Measurements from ENCODE around the gene SKAP2. TPM values are rescaled to one million over a fixed set of nuclear protein-coding genes. Genes with fewer than 3 reads are reported as not detected.

Gene SKAP2
- total RNA-seq, 1 experiment from 2014 or later = 3.2 TPM

DNA sequence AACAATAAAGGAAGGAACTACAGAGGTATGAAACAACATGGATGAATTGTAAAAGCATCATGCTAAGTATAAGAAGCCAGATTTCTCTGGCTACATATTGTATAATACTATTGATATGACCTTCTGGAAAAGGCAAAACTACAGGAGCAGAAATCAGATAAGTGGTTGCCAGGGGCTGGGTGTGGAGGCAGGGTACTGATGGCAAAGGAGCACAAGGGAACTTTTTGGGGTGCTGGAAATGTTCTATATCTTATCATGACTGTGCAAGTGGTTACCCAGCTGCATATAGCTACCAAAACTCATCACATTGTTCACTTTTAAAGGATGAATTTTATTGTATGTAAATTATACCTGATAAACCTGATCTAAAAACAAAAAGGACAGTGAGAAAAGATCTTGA, 72.4 kb downstream of the SKAP2 start:
- no peak for DNase-seq
- Mint-ChIP-seq H3K4me3 (no peak overlapping the region), H3K4me1 (peaks cover 5% of the 10 kb centered on the region in 2 experiments), H3K27ac (no peak overlapping the region), H3K27me3 (ENCODE audit: low read depth) (no peaks in the 10 kb centered on the region), H3K9me3 (no peaks in the 10 kb centered on the region), H3K36me3 (ENCODE audit: insufficient read depth in 1 of 3, low read depth in 3 of 3) (no peaks in the 10 kb centered on the region)
- H2AK5ac ChIP-seq (ENCODE audit: insufficient read length, low read length) = no peak overlapping the region
- no peak overlapping the region for H4K8ac ChIP-seq (replicated peaks; ENCODE audit: insufficient read length, low read depth, low read length)
- H3K4ac ChIP-seq (ENCODE audit: low read depth, low read length) = no peak overlapping the region
- H3K56ac ChIP-seq (ENCODE audit: insufficient read length, low read depth, low read length) = no peak overlapping the region
- no peak overlapping the region for H3K18ac ChIP-seq (ENCODE audit: insufficient read length, low read depth, low read length)
- H2BK20ac ChIP-seq (ENCODE audit: low read depth, low read length, poor library complexity, severe bottlenecking) = no peak overlapping the region
- H4K20me1 ChIP-seq (ENCODE audit: control insufficient read depth, insufficient read depth, insufficient read length) = no peaks in the 10 kb centered on the region
- H2BK15ac ChIP-seq (ENCODE audit: low read depth, low read length) = no peak overlapping the region
- no peak overlapping the region for H4K5ac ChIP-seq (ENCODE audit: insufficient read length, low read depth, low read length)
- no peak overlapping the region for H3K23ac ChIP-seq (ENCODE audit: insufficient read length, low read depth, low read length)
- TF ChIP-seq, protein P1, sequence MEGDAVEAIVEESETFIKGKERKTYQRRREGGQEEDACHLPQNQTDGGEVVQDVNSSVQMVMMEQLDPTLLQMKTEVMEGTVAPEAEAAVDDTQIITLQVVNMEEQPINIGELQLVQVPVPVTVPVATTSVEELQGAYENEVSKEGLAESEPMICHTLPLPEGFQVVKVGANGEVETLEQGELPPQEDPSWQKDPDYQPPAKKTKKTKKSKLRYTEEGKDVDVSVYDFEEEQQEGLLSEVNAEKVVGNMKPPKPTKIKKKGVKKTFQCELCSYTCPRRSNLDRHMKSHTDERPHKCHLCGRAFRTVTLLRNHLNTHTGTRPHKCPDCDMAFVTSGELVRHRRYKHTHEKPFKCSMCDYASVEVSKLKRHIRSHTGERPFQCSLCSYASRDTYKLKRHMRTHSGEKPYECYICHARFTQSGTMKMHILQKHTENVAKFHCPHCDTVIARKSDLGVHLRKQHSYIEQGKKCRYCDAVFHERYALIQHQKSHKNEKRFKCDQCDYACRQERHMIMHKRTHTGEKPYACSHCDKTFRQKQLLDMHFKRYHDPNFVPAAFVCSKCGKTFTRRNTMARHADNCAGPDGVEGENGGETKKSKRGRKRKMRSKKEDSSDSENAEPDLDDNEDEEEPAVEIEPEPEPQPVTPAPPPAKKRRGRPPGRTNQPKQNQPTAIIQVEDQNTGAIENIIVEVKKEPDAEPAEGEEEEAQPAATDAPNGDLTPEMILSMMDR (conservative IDR thresholded peaks at IDR 0.05) = no peak
- no peaks in the 10 kb centered on the region for H3K23me2 ChIP-seq (ENCODE audit: insufficient read length, low read depth, low read length, poor library complexity, severe bottlenecking)
- H4K91ac ChIP-seq (ENCODE audit: insufficient read length, low read depth, low read length) = no peak overlapping the region
- no peaks in the 10 kb centered on the region; the same call in 1 of the 2 replicates for H3K4me1 ChIP-seq (ENCODE audit: insufficient read depth, low read length)
- no peak overlapping the region for H3K14ac ChIP-seq (ENCODE audit: insufficient read depth, low read length)
- H2BK5ac ChIP-seq (ENCODE audit: insufficient read length, low read length) = no peak overlapping the region
- no peak overlapping the region for H3K27ac ChIP-seq (ENCODE audit: insufficient read length, low read depth, low read length)
- H3K4me2 ChIP-seq (ENCODE audit: insufficient read depth, insufficient read length, low read length) = no peak overlapping the region
- no peak overlapping the region for H2AFZ ChIP-seq (ENCODE audit: low read length)
- H3K9me3 ChIP-seq (ENCODE audit: control insufficient read depth, low read depth, low read length) = no peaks in the 10 kb centered on the region
- no peaks in the 10 kb centered on the region for H3K79me2 ChIP-seq (ENCODE audit: insufficient read depth, low read length)
- no peaks in the 10 kb centered on the region for H3K79me1 ChIP-seq (ENCODE audit: insufficient read depth, low read depth, low read length, poor library complexity, severe bottlenecking)
- no peaks in the 10 kb centered on the region for H3K27me3 ChIP-seq (ENCODE audit: insufficient read depth, low read length)
- no peak overlapping the region for H2BK120ac ChIP-seq (ENCODE audit: low read depth, low read length, poor library complexity, severe bottlenecking)
- H2BK12ac ChIP-seq (ENCODE audit: insufficient read length, low read depth, low read length) = no peak overlapping the region
- H3T11ph ChIP-seq (ENCODE audit: low read length) = no peak overlapping the region
- no peak overlapping the region for H3K9ac ChIP-seq (ENCODE audit: extremely low read depth, insufficient read length, low read length)

All from H9 (cell line).